H1 (cell line): Measurements from ENCODE around the gene TRIOBP. TPM values are rescaled to one million over a fixed set of nuclear protein-coding genes. Genes with fewer than 3 reads are reported as not detected.

Source experiments
- KDM4A ChIP-seq: IDR thresholded peaks from one replicate; pipeline ENCODE4 v1.7.1; 2012; ENCODE audit warnings: low read depth, mild to moderate bottlenecking, moderate library complexity, low read length, inconsistent platforms; ENCODE audit not compliant: severe bottlenecking
- RBBP5 ChIP-seq: IDR thresholded peaks from 2 replicates; pipeline ENCODE4 v1.7.1; 2012; ENCODE audit warnings: low read depth, mild to moderate bottlenecking, inconsistent platforms, low read length, moderate library complexity, borderline replicate concordance
- SP1 ChIP-seq: IDR thresholded peaks from 2 replicates; pipeline ENCODE4 v1.6.1; 2011; ENCODE audit warnings: low read depth, low read length
- polyA plus RNA-seq, 7 experiments: library from polyadenylated mRNA; depleted of rRNA in 3 of 7; stranded (reverse) in 5 of 7; unstranded in 2 of 7; fragments of >200 nt in 5 of 7; fragments of 200-250 nt in 2 of 7; gene quantifications; 1 replicate in 5 of 7; 2 replicates in 1 of 7; 4 replicates in 1 of 7; pipeline versions ENCODE4 v1.2.1 to v1.2.3, GENCODE V29; 2011 to 2013; ENCODE audit warnings: missing spikeins in 2 of 7, mixed read lengths in 2 of 7
- total RNA-seq: library from RNA; stranded (reverse); fragmentation: NEBNext Ultra II Directional; extraction: Animal tissue kit (Norgen Biotek cat#: 25700); gene quantifications from 2 replicates; pipeline ENCODE4 v1.2.1, GENCODE V29; 2021

Gene TRIOBP
- total and polyA plus RNA-seq, 2 of the 8 experiments (the other 6 are each of a cell fraction or from before 2014, with no cell fraction given): 18.2 to 27.3 TPM

GRCh38 chr22:37661160-37661924 lies 35.5 kb upstream of the TRIOBP start (continued):
- TF ChIP-seq RBBP5: no peak
- no peak for TF ChIP-seq SP1
- no peak for TF ChIP-seq KDM4A
